ENCODE measurements around the gene SEC14L2. TPM values are rescaled to one million over a fixed set of nuclear protein-coding genes. Genes with fewer than 3 reads are reported as not detected.

SEC14L2 gene
- total RNA-seq, 1 experiment from 2014 or later, result 33.5 TPM

DNA sequence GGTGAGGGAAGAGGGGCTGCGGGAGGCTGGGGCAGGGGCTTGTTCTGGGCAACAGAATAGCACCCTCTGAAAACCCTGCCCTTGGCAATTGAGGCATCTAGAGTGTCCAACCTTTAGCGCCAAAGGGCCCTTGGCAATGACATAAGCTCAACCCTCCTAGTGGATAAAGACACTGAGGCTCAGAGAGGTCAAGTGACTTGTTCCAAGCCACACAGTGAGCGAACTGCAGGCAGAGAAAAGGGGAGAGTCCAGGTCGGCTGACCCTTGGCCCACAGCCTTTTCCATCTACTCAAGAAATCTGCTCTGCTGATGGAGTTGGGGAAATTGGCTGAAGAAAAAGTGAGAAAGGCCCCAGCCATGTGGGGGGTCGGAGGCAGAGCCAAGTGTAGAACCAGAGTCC is 2.9 kb downstream of the SEC14L2 start:
- Histone ChIP-seq H3K4me2 (ENCODE audit: low read length) (no peak overlapping the region), H3K9me2 (ENCODE audit: insufficient read depth) (no peaks in the 10 kb centered on the region), H3K79me2 (ENCODE audit: insufficient read depth, low read length) (peaks cover 49% of the 10 kb centered on the region), H3K27me3 (ENCODE audit: insufficient read depth, low read length) (no peaks in the 10 kb centered on the region), H3K4me3 (replicated peaks in 1 of 2; ENCODE audit: low read depth in 1 of 2, low read length in 2 of 2) (no peak overlapping the region), H3K27ac (ENCODE audit: low read depth, low read length) (no peak overlapping the region), H3K36me3 (ENCODE audit: control insufficient read depth in 1 of 2, insufficient read depth in 2 of 2, low read length in 2 of 2) (peaks cover 0 to 19% of the 10 kb centered on the region in 2 experiments; a peak in 2 of 4 replicates), H3K4me1 (ENCODE audit: control insufficient read depth in 1 of 2, insufficient read depth in 2 of 2, low read length in 2 of 2) (peaks cover 19 to 45% of the 10 kb centered on the region in 2 experiments; a peak in 3 of 4 replicates), H4K20me1 (ENCODE audit: insufficient read depth) (no peaks in the 10 kb centered on the region), H3K9me3 (ENCODE audit: control insufficient read depth in 1 of 2, insufficient read depth in 1 of 2, low read depth in 1 of 2, low read length in 2 of 2) (no peaks in the 10 kb centered on the region), H2AFZ (ENCODE audit: low read depth, low read length, poor library complexity, severe bottlenecking) (no peak overlapping the region), H3K9ac (ENCODE audit: low read length) (no peak overlapping the region)
- ChIA-PET CTCF (interaction anchor here (2.2 kb wide), 1 partner anchor 12 kb away, joined by 6 read pairs; the partner anchor contains the start of gene RNF215), RAD21 (ENCODE audit: low non-redundant PET in 1 of 2, low total read pairs in 2 of 2, uncharacterized antibody in 2 of 2, unreplicated experiment in 2 of 2) (no interaction called here), POLR2A (no interaction called here)
- TF ChIP-seq EZH2phosphoT487 (IDR thresholded peaks at IDR 0.05; ENCODE audit: borderline replicate concordance), result no peak
- TF ChIP-seq, protein P1, sequence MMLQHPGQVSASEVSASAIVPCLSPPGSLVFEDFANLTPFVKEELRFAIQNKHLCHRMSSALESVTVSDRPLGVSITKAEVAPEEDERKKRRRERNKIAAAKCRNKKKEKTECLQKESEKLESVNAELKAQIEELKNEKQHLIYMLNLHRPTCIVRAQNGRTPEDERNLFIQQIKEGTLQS (IDR thresholded peaks at IDR 0.05), result no peak
- TF ChIP-seq EGR1 (IDR thresholded peaks at IDR 0.05; ENCODE audit: low read depth), result no peak
- TF ChIP-seq, protein P2, sequence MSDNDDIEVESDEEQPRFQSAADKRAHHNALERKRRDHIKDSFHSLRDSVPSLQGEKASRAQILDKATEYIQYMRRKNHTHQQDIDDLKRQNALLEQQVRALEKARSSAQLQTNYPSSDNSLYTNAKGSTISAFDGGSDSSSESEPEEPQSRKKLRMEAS (IDR thresholded peaks at IDR 0.05), result no peak
- no peak for TF ChIP-seq CEBPB (IDR thresholded peaks at IDR 0.05; ENCODE audit: low read depth)
- TF ChIP-seq SRF (IDR thresholded peaks at IDR 0.05; ENCODE audit: low read depth), result no peak
- no peak for TF ChIP-seq TCF7L2 (IDR thresholded peaks at IDR 0.05; ENCODE audit: borderline replicate concordance, extremely low read depth, insufficient read depth, insufficient read length)
- no peak for TF ChIP-seq SIN3A (IDR thresholded peaks at IDR 0.05; ENCODE audit: low read depth)
- TF ChIP-seq CBX3 (IDR thresholded peaks at IDR 0.05; ENCODE audit: low read depth), result no peak
- no peak for TF ChIP-seq RAD21 (IDR thresholded peaks at IDR 0.05; ENCODE audit: low read depth)
- no peak for TF ChIP-seq POLR2AphosphoS5 (IDR thresholded peaks at IDR 0.05; ENCODE audit: low read depth, low read length)
- TF ChIP-seq JUND (IDR thresholded peaks at IDR 0.05), result no peak
- TF ChIP-seq SP1 (IDR thresholded peaks at IDR 0.05; ENCODE audit: low read depth), result no peak
- TF ChIP-seq, protein P3, sequence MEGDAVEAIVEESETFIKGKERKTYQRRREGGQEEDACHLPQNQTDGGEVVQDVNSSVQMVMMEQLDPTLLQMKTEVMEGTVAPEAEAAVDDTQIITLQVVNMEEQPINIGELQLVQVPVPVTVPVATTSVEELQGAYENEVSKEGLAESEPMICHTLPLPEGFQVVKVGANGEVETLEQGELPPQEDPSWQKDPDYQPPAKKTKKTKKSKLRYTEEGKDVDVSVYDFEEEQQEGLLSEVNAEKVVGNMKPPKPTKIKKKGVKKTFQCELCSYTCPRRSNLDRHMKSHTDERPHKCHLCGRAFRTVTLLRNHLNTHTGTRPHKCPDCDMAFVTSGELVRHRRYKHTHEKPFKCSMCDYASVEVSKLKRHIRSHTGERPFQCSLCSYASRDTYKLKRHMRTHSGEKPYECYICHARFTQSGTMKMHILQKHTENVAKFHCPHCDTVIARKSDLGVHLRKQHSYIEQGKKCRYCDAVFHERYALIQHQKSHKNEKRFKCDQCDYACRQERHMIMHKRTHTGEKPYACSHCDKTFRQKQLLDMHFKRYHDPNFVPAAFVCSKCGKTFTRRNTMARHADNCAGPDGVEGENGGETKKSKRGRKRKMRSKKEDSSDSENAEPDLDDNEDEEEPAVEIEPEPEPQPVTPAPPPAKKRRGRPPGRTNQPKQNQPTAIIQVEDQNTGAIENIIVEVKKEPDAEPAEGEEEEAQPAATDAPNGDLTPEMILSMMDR (IDR thresholded peaks at IDR 0.05 in 2 of 3, conservative IDR thresholded peaks at IDR 0.05 in 1 of 3; ENCODE audit: borderline replicate concordance in 1 of 3, insufficient read depth in 1 of 3, low read depth in 2 of 3, low read length in 2 of 3), result no peak
- TF ChIP-seq, protein P4, sequence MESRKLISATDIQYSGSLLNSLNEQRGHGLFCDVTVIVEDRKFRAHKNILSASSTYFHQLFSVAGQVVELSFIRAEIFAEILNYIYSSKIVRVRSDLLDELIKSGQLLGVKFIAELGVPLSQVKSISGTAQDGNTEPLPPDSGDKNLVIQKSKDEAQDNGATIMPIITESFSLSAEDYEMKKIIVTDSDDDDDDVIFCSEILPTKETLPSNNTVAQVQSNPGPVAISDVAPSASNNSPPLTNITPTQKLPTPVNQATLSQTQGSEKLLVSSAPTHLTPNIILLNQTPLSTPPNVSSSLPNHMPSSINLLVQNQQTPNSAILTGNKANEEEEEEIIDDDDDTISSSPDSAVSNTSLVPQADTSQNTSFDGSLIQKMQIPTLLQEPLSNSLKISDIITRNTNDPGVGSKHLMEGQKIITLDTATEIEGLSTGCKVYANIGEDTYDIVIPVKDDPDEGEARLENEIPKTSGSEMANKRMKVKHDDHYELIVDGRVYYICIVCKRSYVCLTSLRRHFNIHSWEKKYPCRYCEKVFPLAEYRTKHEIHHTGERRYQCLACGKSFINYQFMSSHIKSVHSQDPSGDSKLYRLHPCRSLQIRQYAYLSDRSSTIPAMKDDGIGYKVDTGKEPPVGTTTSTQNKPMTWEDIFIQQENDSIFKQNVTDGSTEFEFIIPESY (IDR thresholded peaks at IDR 0.05; ENCODE audit: extremely low read depth, insufficient replicate concordance, low read length), result no peak
- no peak for TF ChIP-seq FOSL1 (IDR thresholded peaks at IDR 0.05; ENCODE audit: low read depth)
- TF ChIP-seq, protein P5, sequence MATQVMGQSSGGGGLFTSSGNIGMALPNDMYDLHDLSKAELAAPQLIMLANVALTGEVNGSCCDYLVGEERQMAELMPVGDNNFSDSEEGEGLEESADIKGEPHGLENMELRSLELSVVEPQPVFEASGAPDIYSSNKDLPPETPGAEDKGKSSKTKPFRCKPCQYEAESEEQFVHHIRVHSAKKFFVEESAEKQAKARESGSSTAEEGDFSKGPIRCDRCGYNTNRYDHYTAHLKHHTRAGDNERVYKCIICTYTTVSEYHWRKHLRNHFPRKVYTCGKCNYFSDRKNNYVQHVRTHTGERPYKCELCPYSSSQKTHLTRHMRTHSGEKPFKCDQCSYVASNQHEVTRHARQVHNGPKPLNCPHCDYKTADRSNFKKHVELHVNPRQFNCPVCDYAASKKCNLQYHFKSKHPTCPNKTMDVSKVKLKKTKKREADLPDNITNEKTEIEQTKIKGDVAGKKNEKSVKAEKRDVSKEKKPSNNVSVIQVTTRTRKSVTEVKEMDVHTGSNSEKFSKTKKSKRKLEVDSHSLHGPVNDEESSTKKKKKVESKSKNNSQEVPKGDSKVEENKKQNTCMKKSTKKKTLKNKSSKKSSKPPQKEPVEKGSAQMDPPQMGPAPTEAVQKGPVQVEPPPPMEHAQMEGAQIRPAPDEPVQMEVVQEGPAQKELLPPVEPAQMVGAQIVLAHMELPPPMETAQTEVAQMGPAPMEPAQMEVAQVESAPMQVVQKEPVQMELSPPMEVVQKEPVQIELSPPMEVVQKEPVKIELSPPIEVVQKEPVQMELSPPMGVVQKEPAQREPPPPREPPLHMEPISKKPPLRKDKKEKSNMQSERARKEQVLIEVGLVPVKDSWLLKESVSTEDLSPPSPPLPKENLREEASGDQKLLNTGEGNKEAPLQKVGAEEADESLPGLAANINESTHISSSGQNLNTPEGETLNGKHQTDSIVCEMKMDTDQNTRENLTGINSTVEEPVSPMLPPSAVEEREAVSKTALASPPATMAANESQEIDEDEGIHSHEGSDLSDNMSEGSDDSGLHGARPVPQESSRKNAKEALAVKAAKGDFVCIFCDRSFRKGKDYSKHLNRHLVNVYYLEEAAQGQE (IDR thresholded peaks at IDR 0.05; ENCODE audit: low read depth), result no peak
- TF ChIP-seq POLR2A (IDR thresholded peaks at IDR 0.05; ENCODE audit: borderline replicate concordance, extremely low read depth, insufficient read depth, insufficient read length), result no peak
- TF ChIP-seq EZH2 (IDR thresholded peaks at IDR 0.05), result no peak
- no peak for DNase-seq (ENCODE audit: low read depth, low spot score)
- ATAC-seq, result no peak
- no TSS peak for BruUV-seq (replicated peaks)
- intact Hi-C loops (cut with micrococcal nuclease), result no loop called here

Data from HCT116 (cell line).